GM21367 (cell line): ENCODE results near the gene EFNB2.

Source experiments
- ATAC-seq: cut with Tn5 transposase; IDR thresholded peaks from one replicate; pipeline ENCODE4 v1.9.1; 2021; ENCODE audit not compliant: unreplicated experiment

Gene EFNB2

DNA sequence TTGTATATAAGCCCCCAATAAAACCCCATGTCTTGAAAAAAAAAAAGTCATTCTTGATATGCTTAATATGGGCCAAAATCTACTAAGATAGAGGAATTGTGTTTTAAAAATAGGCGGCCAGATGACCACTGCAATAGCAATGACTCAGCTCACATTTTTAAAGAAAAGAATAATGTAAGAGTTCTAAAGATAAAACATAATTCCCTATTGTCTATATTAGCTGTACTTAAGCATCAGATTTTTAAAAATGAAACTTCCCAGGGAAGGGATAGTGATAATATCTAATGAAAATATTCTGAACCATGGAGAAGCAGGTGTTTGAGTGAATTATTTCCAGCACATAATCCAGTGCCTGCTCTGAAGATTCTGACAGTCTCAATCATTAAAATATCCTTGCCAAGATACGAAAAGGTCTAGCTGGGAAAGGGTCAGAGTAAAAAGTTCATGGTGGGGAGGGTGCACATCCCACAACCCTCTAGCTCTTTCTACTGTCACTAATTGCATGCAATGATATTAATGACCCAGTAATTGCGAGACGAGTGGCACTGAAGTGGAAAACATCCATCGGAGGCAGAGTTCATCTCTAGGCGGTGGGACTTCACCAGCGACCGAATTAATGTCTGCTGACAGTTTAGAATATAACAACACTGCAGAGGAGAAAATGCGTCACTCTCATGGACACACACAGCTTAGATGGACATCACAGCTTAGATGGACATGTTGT lies 31.6 kb downstream of the EFNB2 start:
- ATAC-seq = no peak

DNA sequence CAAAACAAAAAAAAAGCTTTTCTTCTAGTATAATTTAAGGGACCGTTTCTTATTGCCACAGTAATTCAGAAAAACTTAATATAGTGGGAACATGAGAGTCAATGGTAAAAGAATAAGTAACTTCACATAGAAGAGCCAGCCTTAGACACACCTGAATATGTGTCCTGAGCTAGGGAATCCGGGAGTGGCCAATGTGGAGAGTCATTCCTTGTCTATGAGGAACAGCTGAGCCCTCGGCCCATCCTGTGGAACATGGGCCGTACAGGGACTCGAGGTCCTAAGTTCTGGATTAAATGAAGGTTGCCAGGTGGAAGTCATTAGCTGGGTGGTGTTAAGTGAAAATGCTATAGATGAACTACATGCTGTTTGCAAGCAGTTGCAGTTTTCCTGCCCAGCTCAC lies 32.2 kb downstream of the EFNB2 start:
- no peak for ATAC-seq

DNA sequence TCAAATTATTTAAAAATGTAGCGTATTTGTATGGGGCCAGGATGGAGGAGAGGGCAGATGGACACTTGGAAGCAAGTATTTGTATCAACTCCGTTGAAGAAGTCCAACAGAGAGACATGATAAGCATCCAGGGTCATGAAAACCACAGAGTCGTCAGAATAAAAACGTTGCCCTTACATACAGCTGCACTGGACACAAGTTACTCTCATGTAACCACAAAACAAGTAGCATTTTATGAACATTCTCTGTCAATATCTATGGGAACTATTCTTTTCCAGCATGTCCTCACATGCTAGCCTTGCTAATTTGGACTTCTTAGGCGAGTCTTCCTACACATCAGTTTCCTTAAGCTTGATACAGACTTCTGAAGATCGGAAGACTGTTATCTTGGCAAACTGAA lies 35.0 kb downstream of the EFNB2 start:
- ATAC-seq = no peak

DNA sequence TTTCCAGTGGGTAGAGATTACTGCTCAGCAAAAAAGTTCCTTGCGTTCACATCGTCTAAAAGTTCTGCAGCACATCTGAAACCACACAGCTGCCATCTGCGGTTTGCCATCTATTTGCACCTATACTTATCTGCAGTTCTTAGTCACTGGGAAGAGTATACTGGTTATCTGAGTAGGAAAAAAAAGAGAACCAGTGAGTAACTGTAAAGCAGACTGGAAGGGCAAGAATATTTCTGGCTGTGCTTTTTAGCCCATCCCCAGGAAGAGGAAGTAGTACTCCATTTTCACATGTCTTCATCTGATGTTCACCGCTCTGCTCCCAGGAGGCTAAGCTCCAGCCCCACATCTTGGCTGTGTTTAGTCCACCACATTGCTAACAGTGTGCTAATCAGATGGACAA lies 35.6 kb downstream of the EFNB2 start:
- peak; percentile 58 for ATAC-seq

GRCh38 chr13:106499113-106499512 lies 36.3 kb downstream of the EFNB2 start:
- ATAC-seq = no peak

- ATAC-seq = no peak
Observed at GRCh38 chr13:106498571-106498970, 36.9 kb downstream of the EFNB2 start.

- ATAC-seq = no peak
Observed at GRCh38 chr13:106498158-106498557, 37.3 kb downstream of the EFNB2 start.

GRCh38 chr13:106497079-106497478 lies 38.4 kb downstream of the EFNB2 start:
- ATAC-seq = no peak

- no peak for ATAC-seq
Observed at GRCh38 chr13:106496072-106496997, 39.1 kb downstream of the EFNB2 start.

GRCh38 chr13:106494936-106495335 lies 40.5 kb downstream of the EFNB2 start:
- no peak for ATAC-seq

GRCh38 chr13:106494506-106494905 lies 41.0 kb downstream of the EFNB2 start:
- no peak for ATAC-seq

- ATAC-seq = peak; percentile 91
Observed at GRCh38 chr13:106493533-106494220, 41.8 kb downstream of the EFNB2 start.

- no peak for ATAC-seq
Observed at GRCh38 chr13:106492588-106493475, 42.6 kb downstream of the EFNB2 start.

DNA sequence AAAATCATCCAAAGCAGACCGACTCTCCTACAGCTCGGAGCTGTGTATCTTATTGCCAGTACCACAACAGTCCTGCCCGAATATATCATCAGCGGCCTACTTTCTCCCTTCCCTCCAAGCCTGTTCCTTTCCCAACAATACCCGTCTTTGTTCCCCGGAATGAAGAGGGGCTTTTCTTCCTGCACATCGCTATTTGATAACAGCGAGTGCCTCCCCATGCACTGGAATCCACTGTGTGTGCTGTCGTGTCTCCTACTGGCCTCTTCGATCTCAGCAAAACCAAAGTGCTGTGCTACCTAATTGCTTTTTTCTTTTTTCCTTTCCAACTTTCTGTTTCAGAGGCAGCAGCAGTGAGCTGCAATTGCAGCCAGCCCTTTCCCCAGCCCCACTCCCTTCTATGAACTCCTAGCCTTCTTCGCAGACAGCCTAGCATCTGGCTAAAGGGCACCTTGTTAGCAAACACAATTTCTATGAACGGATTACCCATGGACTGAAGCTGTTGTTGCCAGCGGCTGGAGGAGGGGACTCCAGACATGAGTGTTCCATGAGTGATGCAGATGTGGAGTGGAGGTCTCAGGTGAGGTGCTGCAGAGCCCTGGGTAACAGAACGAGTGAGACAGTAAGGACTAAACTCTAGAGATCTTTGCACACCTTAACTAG lies 43.4 kb downstream of the EFNB2 start:
- no peak for ATAC-seq

DNA sequence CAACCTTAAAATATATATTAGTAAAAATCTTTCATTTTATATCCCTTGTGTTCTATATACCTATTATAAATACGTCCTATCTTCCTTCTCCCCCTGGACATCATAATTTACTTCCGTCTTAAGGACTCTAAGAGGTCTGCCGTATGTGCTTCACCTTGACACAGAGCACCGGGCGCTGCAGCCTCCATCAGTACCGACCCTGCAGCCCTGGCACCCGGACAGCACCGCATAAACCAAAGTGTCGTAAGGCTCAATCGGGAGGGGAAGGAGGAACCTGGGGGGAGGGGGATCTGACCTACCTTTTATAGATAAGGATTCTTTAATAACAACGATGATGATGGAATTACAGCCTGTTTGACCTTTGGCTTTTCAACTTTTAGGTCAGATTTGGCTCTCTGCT lies 44.0 kb downstream of the EFNB2 start:
- ATAC-seq = no peak

- no peak for ATAC-seq
Observed at GRCh38 chr13:106490569-106491321, 44.7 kb downstream of the EFNB2 start.

- ATAC-seq = no peak
Observed at GRCh38 chr13:106489849-106490568, 45.5 kb downstream of the EFNB2 start.

DNA sequence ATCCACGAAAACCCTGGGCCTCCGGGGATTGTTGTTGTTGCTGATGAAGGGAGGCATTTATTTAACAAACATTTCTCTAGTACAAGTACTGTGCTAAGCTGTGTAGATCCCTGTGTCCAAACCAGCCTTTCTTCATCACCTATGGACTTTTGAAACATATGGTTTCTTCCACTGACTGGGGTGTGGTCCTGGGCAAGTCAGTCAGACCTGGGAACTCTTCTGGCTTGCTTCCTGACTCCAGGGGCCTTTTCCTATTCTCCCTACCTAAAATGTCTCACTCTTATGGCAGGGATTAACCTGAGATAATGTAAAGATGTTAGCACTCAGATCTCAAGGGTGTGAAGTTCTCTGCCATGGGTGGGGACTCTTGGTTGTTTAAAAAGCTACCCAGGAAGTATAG lies 46.8 kb downstream of the EFNB2 start:
- ATAC-seq = no peak

DNA sequence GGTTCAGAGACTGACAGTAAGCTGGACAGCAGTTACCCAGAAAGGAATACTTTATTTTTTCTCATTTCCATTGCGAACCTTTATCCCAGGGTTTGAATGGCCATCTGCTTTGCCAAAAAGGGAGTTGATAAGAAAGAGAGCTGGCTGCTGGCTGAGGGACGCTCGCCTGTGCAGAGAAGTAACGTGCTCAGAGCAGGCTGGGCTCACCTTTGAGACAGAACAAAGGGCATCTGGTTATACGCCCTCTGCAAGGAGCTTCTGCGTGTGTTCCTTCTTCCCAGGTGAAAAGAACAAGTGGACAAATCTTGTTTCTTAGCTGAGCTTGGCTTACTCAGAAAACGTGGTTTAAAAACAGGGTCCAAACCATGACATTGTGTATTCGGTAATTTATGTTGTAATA lies 47.4 kb downstream of the EFNB2 start:
- no peak for ATAC-seq
